MM.1S (cell line): ENCODE data around the gene EOMES.

ENCODE experiments used
- DNase-seq: peaks from one replicate; pipeline ENCODE4 v3.0.0-alpha.2; 2015
- H2AFZ ChIP-seq: fragments of 300-600 bp; sonication (generic); 2 replicates; pipeline ENCODE4 v1.6.0; 2016; ENCODE audit warnings: antibody characterized with exemption, low read length
- H3F3A ChIP-seq: fragments of 300-600 bp; sonication (generic); 2 replicates; pipeline ENCODE4 v1.6.1; 2016; ENCODE audit warnings: mild to moderate bottlenecking, antibody characterized with exemption, low read length, moderate library complexity, mixed read lengths; ENCODE audit not compliant: insufficient read depth
- H3K27ac ChIP-seq: fragments of 300-600 bp; sonication (generic); 2 replicates; pipeline ENCODE4 v1.5.1; 2016; ENCODE audit warnings: mild to moderate bottlenecking, low read length
- H3K27me3 ChIP-seq: fragments of 300-600 bp; sonication (generic); replicated peaks from 2 replicates; pipeline ENCODE4 v1.6.0; 2016; ENCODE audit warnings: low read length; ENCODE audit not compliant: insufficient read depth
- H3K36me3 ChIP-seq: fragments of 300-600 bp; sonication (generic); replicated peaks from 2 replicates; pipeline ENCODE4 v1.6.1; 2016; ENCODE audit warnings: mild to moderate bottlenecking, low read length, mixed read lengths; ENCODE audit not compliant: insufficient read depth
- H3K4me1 ChIP-seq: fragments of 300-600 bp; sonication (generic); 2 replicates; pipeline ENCODE4 v1.6.1; 2016; ENCODE audit warnings: low read length, mixed read lengths
- H3K4me2 ChIP-seq: fragments of 300-600 bp; sonication (generic); 2 replicates; pipeline ENCODE4 v1.6.0; 2016; ENCODE audit warnings: low read depth, low read length
- H3K4me3 ChIP-seq: fragments of 300-600 bp; sonication (generic); 2 replicates; pipeline ENCODE4 v1.5.1; 2016; ENCODE audit warnings: low read length, mixed read lengths
- H3K79me2 ChIP-seq: fragments of 300-600 bp; sonication (generic); 2 replicates; pipeline ENCODE4 v1.6.1; 2016; ENCODE audit warnings: mixed run types, low read length, mixed read lengths
- H3K9ac ChIP-seq: fragments of 300-600 bp; sonication (generic); 2 replicates; pipeline ENCODE4 v1.6.1; 2016; ENCODE audit warnings: low read length, mixed read lengths
- H3K9me2 ChIP-seq: fragments of 300-600 bp; sonication (generic); replicated peaks from 2 replicates; pipeline ENCODE4 v1.6.1; 2016; ENCODE audit warnings: mild to moderate bottlenecking, low read length, mixed read lengths; ENCODE audit not compliant: insufficient read depth
- H3K9me3 ChIP-seq: fragments of 300-600 bp; sonication (generic); replicated peaks from 2 replicates; pipeline ENCODE4 v1.6.1; 2016; ENCODE audit warnings: mild to moderate bottlenecking, low read length, mixed read lengths; ENCODE audit not compliant: insufficient read depth
- H4K20me1 ChIP-seq: fragments of 300-600 bp; sonication (generic); 2 replicates; pipeline ENCODE4 v1.6.1; 2016; ENCODE audit warnings: mild to moderate bottlenecking, low read length, moderate library complexity, mixed read lengths; ENCODE audit not compliant: insufficient read depth
- EZH2 ChIP-seq: fragments of 300-600 bp; sonication (generic); optimal IDR thresholded peaks from 2 replicates; pipeline ENCODE3; 2017; ENCODE audit warnings: low read depth, mild to moderate bottlenecking, antibody characterized with exemption, low read length, mixed read lengths
- EZH2phosphoT487 ChIP-seq: fragments of 300-600 bp; sonication (generic); IDR thresholded peaks from 2 replicates; pipeline ENCODE4 v1.6.1; 2018; ENCODE audit warnings: antibody characterized with exemption, low read length
- TF ChIP-seq, protein P1 (sequence below): fragments of 300-600 bp; sonication (generic); IDR thresholded peaks from 2 replicates; pipeline ENCODE4 v1.5.1; 2016; ENCODE audit warnings: antibody characterized with exemption, low read length, mixed read lengths

The EOMES gene

GRCh38 chr3:27688053-27688452 is 34.1 kb downstream of the EOMES start:
- Histone ChIP-seq H3F3A (no peaks in the 10 kb centered on the region), H3K4me3 (no peak overlapping the region), H3K79me2 (no peaks in the 10 kb centered on the region), H3K4me2 (no peak overlapping the region), H3K4me1 (no peaks in the 10 kb centered on the region), H3K9me3 (no peaks in the 10 kb centered on the region), H2AFZ (no peak overlapping the region), H3K9ac (no peak overlapping the region), H3K36me3 (no peaks in the 10 kb centered on the region), H4K20me1 (no peaks in the 10 kb centered on the region), H3K27me3 (no peaks in the 10 kb centered on the region), H3K9me2 (no peaks in the 10 kb centered on the region), H3K27ac (no peak overlapping the region)
- DNase-seq: no peak
- TF ChIP-seq EZH2: no peak
- TF ChIP-seq EZH2phosphoT487: no peak
- TF ChIP-seq, protein P1, sequence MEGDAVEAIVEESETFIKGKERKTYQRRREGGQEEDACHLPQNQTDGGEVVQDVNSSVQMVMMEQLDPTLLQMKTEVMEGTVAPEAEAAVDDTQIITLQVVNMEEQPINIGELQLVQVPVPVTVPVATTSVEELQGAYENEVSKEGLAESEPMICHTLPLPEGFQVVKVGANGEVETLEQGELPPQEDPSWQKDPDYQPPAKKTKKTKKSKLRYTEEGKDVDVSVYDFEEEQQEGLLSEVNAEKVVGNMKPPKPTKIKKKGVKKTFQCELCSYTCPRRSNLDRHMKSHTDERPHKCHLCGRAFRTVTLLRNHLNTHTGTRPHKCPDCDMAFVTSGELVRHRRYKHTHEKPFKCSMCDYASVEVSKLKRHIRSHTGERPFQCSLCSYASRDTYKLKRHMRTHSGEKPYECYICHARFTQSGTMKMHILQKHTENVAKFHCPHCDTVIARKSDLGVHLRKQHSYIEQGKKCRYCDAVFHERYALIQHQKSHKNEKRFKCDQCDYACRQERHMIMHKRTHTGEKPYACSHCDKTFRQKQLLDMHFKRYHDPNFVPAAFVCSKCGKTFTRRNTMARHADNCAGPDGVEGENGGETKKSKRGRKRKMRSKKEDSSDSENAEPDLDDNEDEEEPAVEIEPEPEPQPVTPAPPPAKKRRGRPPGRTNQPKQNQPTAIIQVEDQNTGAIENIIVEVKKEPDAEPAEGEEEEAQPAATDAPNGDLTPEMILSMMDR: no peak

DNA sequence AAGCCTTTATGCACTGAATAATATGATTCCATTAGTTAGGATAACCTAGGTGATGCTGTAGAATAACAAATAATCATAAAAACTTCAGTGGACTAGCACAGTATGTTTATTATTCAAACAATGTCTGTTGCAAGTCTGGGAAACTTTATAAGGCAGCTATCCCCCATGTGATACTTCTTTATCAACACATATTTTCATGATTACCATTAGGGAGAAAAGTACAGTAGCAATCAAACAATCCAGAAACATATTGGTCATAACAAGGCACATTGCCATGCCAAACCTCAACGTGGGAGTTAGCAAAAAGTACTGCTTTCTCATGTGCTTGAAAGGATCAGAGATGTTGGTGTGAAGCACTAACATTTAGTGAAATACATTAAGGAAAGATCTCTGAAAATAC is 35.5 kb downstream of the EOMES start:
- Histone ChIP-seq H3F3A (no peaks in the 10 kb centered on the region), H3K27ac (no peak overlapping the region), H3K4me2 (no peak overlapping the region), H2AFZ (no peak overlapping the region), H3K36me3 (no peaks in the 10 kb centered on the region), H3K9ac (no peak overlapping the region), H4K20me1 (no peaks in the 10 kb centered on the region), H3K79me2 (no peaks in the 10 kb centered on the region), H3K27me3 (no peaks in the 10 kb centered on the region), H3K9me2 (no peaks in the 10 kb centered on the region), H3K9me3 (no peaks in the 10 kb centered on the region), H3K4me1 (no peaks in the 10 kb centered on the region), H3K4me3 (no peak overlapping the region)
- no peak for DNase-seq
- no peak for TF ChIP-seq EZH2phosphoT487
- no peak for TF ChIP-seq EZH2
- TF ChIP-seq, protein P1: no peak

DNA sequence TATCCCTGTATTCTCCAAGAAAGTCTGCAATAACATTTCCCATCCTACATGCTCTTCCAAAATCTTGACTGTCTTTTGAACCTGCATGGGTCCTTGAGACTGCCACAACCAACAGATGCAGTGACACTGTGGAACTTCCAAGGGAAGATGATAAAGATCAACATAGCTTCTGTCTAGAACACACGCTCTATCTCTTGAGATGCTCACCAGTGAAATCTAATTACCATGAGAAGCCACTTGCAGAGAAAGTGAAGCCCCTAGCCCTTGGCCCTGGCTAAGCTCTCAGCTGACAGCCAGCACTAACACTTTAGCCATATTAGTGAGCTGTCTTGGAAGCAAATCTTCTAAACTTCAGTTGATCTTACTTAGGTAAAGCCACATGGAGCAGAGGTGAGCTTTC is 36.6 kb downstream of the EOMES start:
- Histone ChIP-seq H3K27ac (no peak overlapping the region), H3K4me2 (no peak overlapping the region), H3F3A (no peaks in the 10 kb centered on the region), H3K36me3 (no peaks in the 10 kb centered on the region), H2AFZ (no peak overlapping the region), H3K4me3 (no peak overlapping the region), H4K20me1 (no peaks in the 10 kb centered on the region), H3K9me2 (no peaks in the 10 kb centered on the region), H3K79me2 (no peaks in the 10 kb centered on the region), H3K9ac (no peak overlapping the region), H3K9me3 (no peaks in the 10 kb centered on the region), H3K27me3 (no peaks in the 10 kb centered on the region), H3K4me1 (no peaks in the 10 kb centered on the region)
- no peak for TF ChIP-seq EZH2phosphoT487
- TF ChIP-seq, protein P1: no peak
- no peak for TF ChIP-seq EZH2
- no peak for DNase-seq
